Left cardiac atrium (tissue), 4 donors: ENCODE data around the gene VAV2. TPM values are rescaled to one million over a fixed set of nuclear protein-coding genes. Genes with fewer than 3 reads are reported as not detected.

Source experiments
- ATAC-seq, 2 donors: fragments of 200-7000 bp; cut with Tn5 transposase; one replicate each; pipeline ENCODE4 v1.9.1; 2020; ENCODE audit warnings: mild to moderate bottlenecking in 2 of 2, moderate library complexity in 2 of 2
- DNase-seq: peaks from one replicate; pipeline ENCODE4 v3.0.0-alpha.2; 2020
- intact Hi-C, 2 donors: fragments of 100-400 bp; cut with DNase I; formaldehyde crosslinking; loops; one replicate each; pipeline versions ENCODE4 v1.14.1 to v1.15.1; 2022 to 2023
- total RNA-seq, 2 donors: library from RNA; stranded (reverse); fragmentation: NEBNext Ultra II Directional; extraction: Animal tissue kit (Norgen Biotek cat#: 25700); gene quantifications; one replicate each; pipeline ENCODE4 v1.2.1, GENCODE V29; 2021
- donor health status: DM: no; HTN: yes; CAD: no.
- donor health status: DM: no; HTN: yes; CAD: no; lungs with severe emphysema.
- donor health status: DM: yes; HTN: yes; CAD: no.
- donor health status: Dilated cardiomyopathy.

Gene VAV2
- total RNA-seq, 2 donors from 2014 or later = 8.3 to 9.6 TPM

DNA sequence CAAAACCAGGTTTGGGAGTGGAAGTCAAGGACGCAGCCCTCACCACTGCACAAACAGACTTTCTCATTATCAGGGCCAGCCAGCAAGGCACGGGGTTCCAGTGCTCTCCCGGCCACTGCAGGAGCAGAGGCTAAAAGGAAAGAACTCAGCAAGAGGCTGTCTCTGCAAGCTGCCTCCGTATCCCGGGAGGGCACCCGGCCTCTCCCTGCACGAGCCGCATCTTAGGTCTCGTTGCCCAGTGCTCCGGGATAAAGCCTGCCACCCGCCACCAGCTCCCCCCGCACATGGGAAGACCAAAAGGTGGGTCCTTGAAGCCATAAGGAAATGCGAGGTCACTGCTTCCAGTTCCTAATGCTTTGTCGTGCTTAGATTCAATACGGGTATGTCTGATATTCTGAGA lies 136.8 kb downstream of the VAV2 start:
- intact Hi-C loops = no loop called here
- no peak for DNase-seq
- no peak for ATAC-seq

DNA sequence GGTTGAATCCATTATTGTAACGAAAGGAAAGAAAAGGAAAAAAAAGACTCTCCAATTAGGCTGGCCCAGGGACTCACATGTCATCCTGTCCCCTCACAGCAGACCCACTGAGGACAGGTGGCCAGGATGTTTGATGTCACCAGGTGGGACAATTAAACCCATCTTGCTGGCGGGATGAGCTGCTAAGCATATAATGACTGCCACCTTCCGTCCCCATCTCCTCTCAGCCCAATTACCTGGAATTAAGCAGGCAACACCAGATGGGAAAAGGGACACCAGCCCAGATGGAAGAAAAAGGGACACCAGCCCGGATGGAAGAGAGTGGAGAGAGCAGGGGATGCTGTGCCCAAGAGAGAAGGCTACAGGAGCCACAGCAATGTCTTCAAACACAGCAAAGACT lies 137.4 kb downstream of the VAV2 start:
- ATAC-seq = no peak
- DNase-seq = no peak
- intact Hi-C loops = no loop called here

- DNase-seq = no peak
- intact Hi-C loops = no loop called here
- no peak for ATAC-seq
Measured at GRCh38 chr9:133854048-133854447, 138.1 kb downstream of the VAV2 start.

GRCh38 chr9:133853331-133853730 lies 138.8 kb downstream of the VAV2 start:
- ATAC-seq = no peak
- intact Hi-C loops = no loop called here

GRCh38 chr9:133852431-133852830 lies 139.7 kb downstream of the VAV2 start:
- DNase-seq (no peak), ATAC-seq (no peak)
- intact Hi-C loops = no loop called here

More at GRCh38 chr9:133853331-133853730, 138.8 kb downstream of the VAV2 start:
- no peak for DNase-seq

GRCh38 chr9:133851693-133852092 lies 140.4 kb downstream of the VAV2 start:
- DNase-seq = no peak
- intact Hi-C loops = no loop called here
- no peak for ATAC-seq

GRCh38 chr9:133850937-133851336 lies 141.2 kb downstream of the VAV2 start:
- intact Hi-C loops = no loop called here
- DNase-seq (no peak), ATAC-seq (no peak)

DNA sequence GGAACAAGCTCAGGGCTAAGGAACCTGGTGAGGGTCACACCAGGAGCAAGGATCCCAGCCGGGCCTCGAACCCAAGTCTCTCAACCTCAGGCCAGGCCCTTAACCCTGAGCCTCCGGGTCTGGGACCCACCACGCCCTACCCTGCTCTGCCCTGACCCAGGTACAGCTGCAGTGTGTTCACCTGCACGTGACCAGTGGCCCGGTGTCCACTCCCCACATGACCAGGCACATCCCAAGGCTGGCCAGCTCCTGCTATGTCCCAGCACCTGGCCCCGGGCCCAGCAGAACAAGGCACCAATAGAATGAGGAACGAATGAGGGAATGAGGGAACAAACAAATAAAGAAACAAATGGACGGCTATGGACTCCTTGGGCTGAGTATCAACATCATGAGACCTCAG lies 142.0 kb downstream of the VAV2 start:
- no peak for DNase-seq
- intact Hi-C loops = no loop called here

DNA sequence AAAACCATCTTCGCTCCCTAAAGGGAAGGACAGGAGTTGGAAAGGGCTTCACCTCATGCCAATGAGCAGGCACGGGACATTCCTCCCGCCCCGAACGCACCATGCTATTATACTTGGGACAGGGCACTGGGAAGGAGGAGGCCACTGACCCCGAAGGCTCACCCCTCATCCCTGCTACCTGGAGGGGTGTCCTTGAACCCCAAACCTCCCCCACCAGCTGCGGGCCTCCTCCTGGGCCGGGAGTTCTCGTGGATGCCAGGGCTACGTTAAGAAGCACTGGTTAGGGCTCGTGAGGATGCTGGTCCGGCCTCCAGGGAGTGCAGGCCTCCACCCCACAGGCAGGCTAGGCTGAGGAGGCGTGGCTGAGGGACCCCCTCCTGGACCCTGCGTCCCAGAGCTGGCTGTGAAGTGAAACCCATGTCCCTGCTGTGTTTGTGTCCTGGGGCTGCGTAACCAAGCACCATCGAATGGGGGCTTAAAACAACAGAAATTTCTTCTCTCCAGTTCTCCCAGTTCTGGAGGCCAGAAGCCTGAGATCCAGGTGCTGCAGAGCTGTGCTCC lies 142.9 kb downstream of the VAV2 start:
- DNase-seq (no peak), ATAC-seq (no peak)
- intact Hi-C loops = no loop called here

More for the DNA sequence above, 142.0 kb downstream of the VAV2 start:
- ATAC-seq = no peak

DNA sequence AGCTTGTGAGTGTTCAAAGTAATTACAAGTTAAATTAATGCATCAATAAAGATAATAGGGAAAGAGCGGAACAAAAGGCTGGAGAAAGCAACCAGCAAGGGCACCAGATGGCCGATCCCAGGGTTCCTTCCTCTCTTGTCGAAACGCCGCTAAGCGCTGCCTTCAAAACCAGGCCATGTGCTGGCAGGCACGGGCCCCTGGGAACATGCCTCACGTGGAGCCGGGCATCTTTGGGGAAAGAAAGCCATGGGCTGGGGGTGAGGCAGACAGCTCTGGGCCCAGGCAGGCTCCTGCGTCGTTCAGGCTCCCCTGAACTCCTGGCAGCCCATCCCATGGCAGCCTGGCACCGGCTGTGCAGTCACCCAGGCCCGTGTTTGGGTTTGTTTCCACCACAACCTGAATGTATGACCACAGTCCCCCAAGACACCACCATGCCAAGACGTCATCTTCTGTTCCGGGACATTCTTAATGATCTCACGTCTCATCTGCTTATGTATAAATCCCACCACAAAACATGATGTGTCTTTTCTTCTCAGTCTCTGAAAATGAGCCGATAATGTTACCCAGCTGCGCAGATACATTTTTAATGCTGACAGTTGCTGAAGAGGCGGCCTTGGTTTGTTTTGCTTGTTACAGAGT lies 143.5 kb downstream of the VAV2 start:
- intact Hi-C loops = no loop called here
- ATAC-seq (no peak), DNase-seq (no peak)

GRCh38 chr9:133846483-133847090 lies 145.5 kb downstream of the VAV2 start:
- DNase-seq = no peak
- no peak for ATAC-seq
- intact Hi-C loops = no loop called here

- DNase-seq (peak; percentile 86), ATAC-seq (peak; percentile 89 to 92)
- intact Hi-C loops = no loop called here
Measured at GRCh38 chr9:133845440-133845839, 146.7 kb downstream of the VAV2 start.

GRCh38 chr9:133844881-133845410 lies 147.2 kb downstream of the VAV2 start:
- no peak for DNase-seq
- peak; percentile 9 to 10 for ATAC-seq
- intact Hi-C loops = no loop called here

DNA sequence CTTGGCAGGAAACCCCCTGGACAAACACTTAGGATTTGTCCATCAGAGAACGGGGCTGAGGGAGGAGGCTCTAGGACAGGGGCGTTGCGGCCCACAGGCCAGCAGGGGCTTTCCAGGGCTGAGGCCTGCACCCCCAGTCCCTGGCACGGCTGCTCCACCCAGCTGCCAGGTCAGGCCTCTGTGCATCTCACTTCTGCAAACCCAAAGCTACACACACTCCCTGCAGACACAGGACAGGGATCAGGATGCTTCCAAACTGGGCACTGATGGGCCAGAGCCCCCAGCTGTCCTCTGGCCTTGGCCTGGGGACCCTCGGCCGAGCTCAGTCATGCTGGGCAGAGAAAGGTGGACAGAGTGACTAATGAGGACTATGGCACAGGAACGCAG lies 147.7 kb downstream of the VAV2 start:
- intact Hi-C loops = no loop called here
- ATAC-seq (no peak), DNase-seq (no peak)

DNA sequence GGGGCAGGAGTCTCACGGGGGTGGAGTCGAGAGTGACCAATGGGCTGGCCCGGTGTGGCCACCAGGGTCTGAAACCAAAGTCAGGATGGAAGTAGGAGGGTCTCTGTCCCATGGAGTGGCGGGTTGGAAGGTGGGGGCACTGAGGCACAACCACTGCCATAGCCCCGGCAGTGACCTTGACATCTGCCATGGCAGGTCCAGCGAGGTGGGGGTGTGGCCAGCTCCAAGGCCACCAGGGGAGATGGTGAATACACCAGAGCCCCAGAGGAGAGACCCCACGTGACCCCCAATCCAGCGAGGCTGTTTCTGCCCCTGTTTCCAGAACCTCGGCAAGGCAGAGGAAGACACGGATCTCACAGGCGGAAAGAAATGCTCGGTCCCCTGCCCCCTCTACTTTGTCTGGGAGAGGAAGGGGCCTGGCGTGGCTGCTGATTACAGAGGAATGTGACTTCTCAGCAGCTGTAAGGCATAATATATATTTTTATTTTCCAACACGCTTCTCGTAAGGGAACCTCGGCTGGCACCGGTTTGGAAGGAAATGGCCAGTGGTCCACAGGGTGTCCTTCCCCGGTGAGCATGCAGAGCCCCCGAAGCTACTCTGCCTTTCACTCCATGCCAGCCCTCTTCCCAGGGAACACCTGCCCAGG lies 148.2 kb downstream of the VAV2 start:
- intact Hi-C loops = no loop called here
- ATAC-seq = no peak
- no peak for DNase-seq

- intact Hi-C loops = no loop called here
- no peak for DNase-seq
- ATAC-seq = no peak
Measured at GRCh38 chr9:133843250-133843649, 148.9 kb downstream of the VAV2 start.

DNA sequence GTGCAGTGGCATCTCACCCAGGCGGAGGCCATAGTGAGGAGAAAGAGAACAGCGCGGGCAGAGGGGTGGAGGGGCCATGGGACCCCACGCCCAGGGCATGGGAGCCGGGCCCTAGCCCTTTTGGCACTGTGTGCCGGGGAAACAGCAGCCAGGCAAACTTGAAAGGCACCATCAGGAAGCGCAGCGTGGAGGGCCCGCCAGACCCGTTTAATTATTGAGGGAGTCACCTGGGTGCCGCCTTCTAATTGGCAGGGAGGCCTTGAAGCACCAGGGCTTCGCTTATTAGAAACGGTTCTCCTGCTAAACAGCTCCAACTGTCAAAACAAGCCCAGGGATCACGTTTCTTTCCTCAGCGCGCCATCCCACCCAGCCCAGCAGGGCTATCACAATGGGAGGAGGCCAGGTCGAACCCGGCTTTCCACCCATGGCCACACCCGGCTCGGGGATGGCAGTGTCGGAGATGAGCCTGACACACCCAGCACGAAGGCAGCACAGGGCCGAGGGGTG lies 149.3 kb downstream of the VAV2 start:
- DNase-seq (no peak), ATAC-seq (no peak)
- intact Hi-C loops = no loop called here

DNA sequence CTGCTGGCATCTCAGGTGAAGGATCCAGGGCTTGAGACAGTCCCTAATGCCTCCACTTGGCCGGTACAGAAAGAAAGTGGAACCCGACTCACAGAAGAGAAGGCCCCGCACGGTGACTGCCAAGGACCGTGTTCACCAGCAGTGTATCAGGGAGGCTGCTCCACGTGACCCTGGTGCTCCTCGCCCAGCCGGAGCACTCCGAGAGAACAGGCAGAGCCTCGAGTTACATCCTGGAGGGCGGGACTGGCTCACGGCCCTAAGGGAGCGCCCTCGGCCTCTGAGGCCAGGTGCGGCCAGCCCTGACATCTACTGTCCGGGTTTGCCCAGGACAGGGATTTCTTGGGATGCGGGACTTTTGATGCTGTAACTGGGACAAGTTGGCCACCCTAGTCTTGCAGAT lies 149.9 kb downstream of the VAV2 start:
- ATAC-seq (no peak), DNase-seq (no peak)
- intact Hi-C loops = no loop called here

GRCh38 chr9:133841167-133841812 lies 150.8 kb downstream of the VAV2 start:
- DNase-seq (no peak), ATAC-seq (no peak)
- intact Hi-C loops = no loop called here
